ENCODE results near the gene STK24.

DNA sequence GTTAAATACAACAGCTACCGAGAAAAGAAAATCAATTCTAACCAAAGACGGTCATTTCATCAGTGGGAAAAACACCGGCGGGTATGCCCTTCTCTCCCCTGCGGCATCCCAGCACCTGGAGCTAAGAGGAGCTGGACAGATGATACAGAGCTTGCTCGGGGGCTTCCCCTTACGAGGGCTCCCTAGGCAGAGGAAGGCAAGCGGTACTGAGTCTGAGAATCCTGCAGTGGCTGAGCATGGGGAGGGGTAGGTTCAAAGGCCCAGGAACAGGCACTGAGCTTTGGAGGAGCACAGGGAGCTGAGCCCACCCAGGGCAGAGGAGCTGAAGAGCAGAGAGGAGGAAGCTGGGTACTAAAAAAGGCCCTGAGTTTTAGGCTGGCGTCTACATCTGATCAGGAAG is 12.7 kb downstream of the STK24 start:
- TF ChIP-seq POLR2A (IDR thresholded peaks at IDR 0.05): no peak
- TF ChIP-seq, protein P1, sequence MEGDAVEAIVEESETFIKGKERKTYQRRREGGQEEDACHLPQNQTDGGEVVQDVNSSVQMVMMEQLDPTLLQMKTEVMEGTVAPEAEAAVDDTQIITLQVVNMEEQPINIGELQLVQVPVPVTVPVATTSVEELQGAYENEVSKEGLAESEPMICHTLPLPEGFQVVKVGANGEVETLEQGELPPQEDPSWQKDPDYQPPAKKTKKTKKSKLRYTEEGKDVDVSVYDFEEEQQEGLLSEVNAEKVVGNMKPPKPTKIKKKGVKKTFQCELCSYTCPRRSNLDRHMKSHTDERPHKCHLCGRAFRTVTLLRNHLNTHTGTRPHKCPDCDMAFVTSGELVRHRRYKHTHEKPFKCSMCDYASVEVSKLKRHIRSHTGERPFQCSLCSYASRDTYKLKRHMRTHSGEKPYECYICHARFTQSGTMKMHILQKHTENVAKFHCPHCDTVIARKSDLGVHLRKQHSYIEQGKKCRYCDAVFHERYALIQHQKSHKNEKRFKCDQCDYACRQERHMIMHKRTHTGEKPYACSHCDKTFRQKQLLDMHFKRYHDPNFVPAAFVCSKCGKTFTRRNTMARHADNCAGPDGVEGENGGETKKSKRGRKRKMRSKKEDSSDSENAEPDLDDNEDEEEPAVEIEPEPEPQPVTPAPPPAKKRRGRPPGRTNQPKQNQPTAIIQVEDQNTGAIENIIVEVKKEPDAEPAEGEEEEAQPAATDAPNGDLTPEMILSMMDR (IDR thresholded peaks at IDR 0.05): no peak

Measured in upper lobe of left lung (tissue), 4 donors.